Activated CD8-positive, alpha-beta memory T cell treated with anti-CD3 and anti-CD28 coated beads, Interleukin-2, amount 10 ng/mL, durations not matched to agents 7 days and 5 days (primary cell): ENCODE measurements around the gene SKP2. TPM values are rescaled to one million over a fixed set of nuclear protein-coding genes. Genes with fewer than 3 reads are reported as not detected.
"Not testable (repeated sequence)": the region's sequence is repeated elsewhere in the genome, so short reads cannot be mapped to it uniquely, and the experiment has no call there.

ENCODE experiments used
- ATAC-seq: fragments of 150-1000 bp; cut with Tn5 transposase; one replicate; pipeline ENCODE4 v1.10.0; 2021; ENCODE audit warnings: moderate library complexity
- CTCF ChIA-PET: fragments of 350-600 bp; sonication (Branson Sonifier 250); formaldehyde crosslinking; loops from one replicate; lab custom pipeline; 2021; ENCODE audit warnings: antibody characterized with exemption; lab: Charles Lee
- DNase-seq: peaks from one replicate; pipeline ENCODE4 v3.0.0-alpha.2; 2020
- H3K27ac Mint-ChIP-seq: one replicate; pipeline ENCODE4 v1.8.0; 2021; ENCODE audit warnings: mild to moderate bottlenecking, mixed read lengths
- H3K27me3 Mint-ChIP-seq: one replicate; pipeline ENCODE4 v1.8.0; 2021; ENCODE audit warnings: mixed read lengths
- H3K36me3 Mint-ChIP-seq: one replicate; pipeline ENCODE4 v1.8.0; 2021; ENCODE audit warnings: mild to moderate bottlenecking, mixed read lengths
- H3K4me1 Mint-ChIP-seq: one replicate; pipeline ENCODE4 v1.8.0; 2021; ENCODE audit warnings: mixed read lengths
- H3K4me3 Mint-ChIP-seq: one replicate; pipeline ENCODE4 v1.8.0; 2021; ENCODE audit warnings: mild to moderate bottlenecking, moderate library complexity, mixed read lengths
- H3K9me3 Mint-ChIP-seq: one replicate; pipeline ENCODE4 v1.8.0; 2022; ENCODE audit warnings: low read depth, mixed read lengths
- total RNA-seq, 2 experiments: library from RNA; stranded (reverse); gene quantifications; one replicate each; pipeline ENCODE4 v1.2.3, GENCODE V29; 2021

SKP2 gene
- total RNA-seq, 2 experiments from 2014 or later: 43.5 to 52.3 TPM

- Mint-ChIP-seq H3K27ac (no peak overlapping the region), H3K36me3 (peaks cover 67% of the 10 kb centered on the region), H3K4me3 (no peak overlapping the region), H3K27me3 (no peaks in the 10 kb centered on the region), H3K4me1 (peaks cover 14% of the 10 kb centered on the region), H3K9me3 (no peaks in the 10 kb centered on the region)
- DNase-seq: no peak
- CTCF ChIA-PET: no interaction called here
- ATAC-seq: no peak
These were observed 16.8 kb downstream of the SKP2 start for GRCh38 chr5:36168737-36169136.

DNA sequence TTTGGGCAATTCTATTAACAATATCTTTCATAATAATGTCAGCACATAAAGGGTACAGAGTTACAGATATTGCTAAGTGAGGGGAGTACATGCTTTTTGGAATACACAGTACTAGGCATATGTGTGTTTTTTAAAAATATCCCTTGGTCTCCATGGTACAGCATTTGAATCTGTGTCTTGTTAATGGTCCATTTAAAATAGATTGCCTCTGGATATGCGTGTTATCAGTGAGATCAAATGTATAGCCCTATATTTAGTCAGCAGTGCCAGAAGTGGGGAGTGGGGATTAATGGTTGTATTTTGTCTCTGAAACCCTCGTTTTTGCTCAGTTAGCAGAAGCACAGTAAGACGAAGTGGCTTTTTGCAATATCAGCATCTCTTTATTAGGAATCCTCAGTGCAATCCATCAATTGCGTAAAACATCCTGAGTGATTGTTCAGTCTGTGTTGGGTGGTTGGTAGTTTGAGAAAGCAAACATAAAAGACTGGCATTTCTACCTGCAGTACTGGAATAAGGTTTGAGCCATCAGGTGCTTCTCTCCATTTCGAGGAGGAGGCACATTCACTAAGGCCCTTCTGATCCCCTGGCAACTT, 19.0 kb downstream of the SKP2 start:
- no peak for ATAC-seq
- Mint-ChIP-seq H3K36me3 (peaks cover 77% of the 10 kb centered on the region), H3K4me3 (no peak overlapping the region), H3K9me3 (no peaks in the 10 kb centered on the region), H3K4me1 (peaks cover 17% of the 10 kb centered on the region), H3K27me3 (no peaks in the 10 kb centered on the region), H3K27ac (no peak overlapping the region)
- CTCF ChIA-PET: no interaction called here
- no peak for DNase-seq

- ATAC-seq (no peak), DNase-seq (no peak)
- H3K27ac Mint-ChIP-seq: no peak overlapping the region
- H3K4me3 Mint-ChIP-seq: no peak overlapping the region
- H3K36me3 Mint-ChIP-seq: peaks cover 72% of the 10 kb centered on the region
- CTCF ChIA-PET: no interaction called here
- H3K27me3 Mint-ChIP-seq: no peaks in the 10 kb centered on the region
- no peaks in the 10 kb centered on the region for H3K9me3 Mint-ChIP-seq
- H3K4me1 Mint-ChIP-seq: peaks cover 23% of the 10 kb centered on the region
These were observed 20.7 kb downstream of the SKP2 start for GRCh38 chr5:36172599-36172998.

DNA sequence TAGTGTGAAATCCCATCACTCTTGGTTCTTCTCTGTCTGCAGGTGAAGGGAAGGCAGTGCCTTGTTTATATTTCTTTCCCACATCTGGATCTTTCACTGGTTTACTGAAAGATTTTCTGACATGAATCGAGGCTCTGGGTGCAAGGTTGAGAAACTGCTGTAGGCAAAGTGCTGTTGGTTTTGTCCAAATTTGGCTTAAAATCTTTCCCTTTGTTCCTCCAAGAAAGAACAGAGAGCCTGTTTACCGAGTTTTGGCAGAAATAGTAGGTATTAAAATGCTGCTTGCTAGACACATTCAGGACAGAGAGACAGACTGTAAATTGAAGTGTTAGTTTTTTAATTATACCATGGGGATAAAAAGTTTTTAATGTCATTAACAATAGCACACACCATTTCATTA, 21.5 kb downstream of the SKP2 start:
- CTCF ChIA-PET: interaction anchor here (0.7 kb wide), 1 partner anchor 94 kb away, joined by 3 read pairs; no protein-coding TSS in a partner anchor

GRCh38 chr5:36174119-36174518, 22.2 kb downstream of the SKP2 start:
- no peaks in the 10 kb centered on the region for H3K27me3 Mint-ChIP-seq
- no peaks in the 10 kb centered on the region for H3K9me3 Mint-ChIP-seq
- CTCF ChIA-PET: interaction anchor here (0.7 kb wide), 1 partner anchor 95 kb away, joined by 3 read pairs; no protein-coding TSS in a partner anchor
- DNase-seq (no peak), ATAC-seq (no peak)
- no peak overlapping the region for H3K27ac Mint-ChIP-seq
- peaks cover 12% of the 10 kb centered on the region for H3K4me1 Mint-ChIP-seq
- no peak overlapping the region for H3K4me3 Mint-ChIP-seq
- peaks cover 69% of the 10 kb centered on the region for H3K36me3 Mint-ChIP-seq

More for the DNA sequence above, 21.5 kb downstream of the SKP2 start:
- no peaks in the 10 kb centered on the region for H3K27me3 Mint-ChIP-seq
- H3K4me1 Mint-ChIP-seq: peaks cover 16% of the 10 kb centered on the region
- ATAC-seq (no peak), DNase-seq (no peak)
- no peak overlapping the region for H3K4me3 Mint-ChIP-seq
- H3K9me3 Mint-ChIP-seq: no peaks in the 10 kb centered on the region
- H3K36me3 Mint-ChIP-seq: peaks cover 70% of the 10 kb centered on the region
- no peak overlapping the region for H3K27ac Mint-ChIP-seq

- peaks cover 12% of the 10 kb centered on the region for H3K4me1 Mint-ChIP-seq
- H3K27ac Mint-ChIP-seq: peak overlapping the region; percentile 4
- no peaks in the 10 kb centered on the region for H3K9me3 Mint-ChIP-seq
- DNase-seq (no peak), ATAC-seq (no peak)
- peaks cover 69% of the 10 kb centered on the region for H3K36me3 Mint-ChIP-seq
- no peaks in the 10 kb centered on the region for H3K27me3 Mint-ChIP-seq
- no peak overlapping the region for H3K4me3 Mint-ChIP-seq
- CTCF ChIA-PET: no interaction called here
These were observed 23.1 kb downstream of the SKP2 start for GRCh38 chr5:36175043-36175442.

DNA sequence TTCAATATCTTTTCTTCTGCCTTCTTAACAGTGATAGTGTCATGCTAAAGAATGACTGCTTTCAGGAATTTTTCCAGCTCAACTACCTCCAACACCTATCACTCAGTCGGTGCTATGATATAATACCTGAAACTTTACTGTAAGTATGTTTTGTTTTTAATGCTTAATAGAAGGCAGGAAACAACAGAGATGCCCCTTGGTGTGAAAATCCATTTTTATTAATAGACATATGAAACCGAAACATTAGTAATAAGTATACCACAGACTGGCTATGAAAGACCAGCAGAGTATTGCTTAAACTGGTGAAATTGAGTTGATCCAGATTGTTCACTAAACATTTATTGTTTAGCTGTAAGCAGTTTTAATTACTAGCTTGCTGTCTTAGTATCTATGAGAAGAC, 25.2 kb downstream of the SKP2 start:
- H3K9me3 Mint-ChIP-seq: no peaks in the 10 kb centered on the region
- no peak overlapping the region for H3K27ac Mint-ChIP-seq
- H3K27me3 Mint-ChIP-seq: no peaks in the 10 kb centered on the region
- DNase-seq (no peak), ATAC-seq (no peak)
- no peak overlapping the region for H3K4me3 Mint-ChIP-seq
- H3K4me1 Mint-ChIP-seq: peaks cover 12% of the 10 kb centered on the region
- CTCF ChIA-PET: interaction anchor here (1.1 to 1.7 kb wide), 3 partner anchors 26 to 98 kb away, joined by 3 to 7 read pairs (median 4); partner anchors contain the start of gene LMBRD2
- peaks cover 67% of the 10 kb centered on the region for H3K36me3 Mint-ChIP-seq

- no peak overlapping the region for H3K27ac Mint-ChIP-seq
- no peaks in the 10 kb centered on the region for H3K27me3 Mint-ChIP-seq
- H3K4me1 Mint-ChIP-seq: peaks cover 12% of the 10 kb centered on the region
- peaks cover 69% of the 10 kb centered on the region for H3K36me3 Mint-ChIP-seq
- DNase-seq (no peak), ATAC-seq (no peak)
- CTCF ChIA-PET: interaction anchor here (1.0 to 1.7 kb wide), 6 partner anchors 27 to 99 kb away, joined by 3 to 7 read pairs (median 4); partner anchors contain the start of genes LMBRD2 and NADK2
- H3K4me3 Mint-ChIP-seq: no peak overlapping the region
- H3K9me3 Mint-ChIP-seq: no peaks in the 10 kb centered on the region
These were observed 26.0 kb downstream of the SKP2 start for GRCh38 chr5:36177715-36178523.

- Mint-ChIP-seq H3K9me3 (no peaks in the 10 kb centered on the region), H3K27ac (no peak overlapping the region), H3K36me3 (peaks cover 68% of the 10 kb centered on the region), H3K27me3 (no peaks in the 10 kb centered on the region), H3K4me1 (peaks cover 12% of the 10 kb centered on the region), H3K4me3 (no peak overlapping the region)
- no peak for ATAC-seq
- CTCF ChIA-PET: interaction anchor here (1.0 to 1.7 kb wide), 5 partner anchors 27 to 99 kb away, joined by 3 to 7 read pairs (median 4); partner anchors contain the start of genes LMBRD2 and NADK2
- DNase-seq: no peak
These were observed 26.6 kb downstream of the SKP2 start for GRCh38 chr5:36178524-36178890.

- Mint-ChIP-seq H3K27ac (peak overlapping the region; percentile 0), H3K36me3 (peaks cover 63% of the 10 kb centered on the region), H3K4me1 (peaks cover 6% of the 10 kb centered on the region), H3K9me3 (no peaks in the 10 kb centered on the region), H3K4me3 (no peak overlapping the region), H3K27me3 (no peaks in the 10 kb centered on the region)
- no peak for ATAC-seq
- CTCF ChIA-PET: no interaction called here
- no peak for DNase-seq
These were observed 28.0 kb downstream of the SKP2 start for GRCh38 chr5:36179950-36180349.

- peaks cover 6% of the 10 kb centered on the region for H3K4me1 Mint-ChIP-seq
- no peaks in the 10 kb centered on the region for H3K27me3 Mint-ChIP-seq
- DNase-seq: no peak
- no peaks in the 10 kb centered on the region for H3K9me3 Mint-ChIP-seq
- CTCF ChIA-PET: no interaction called here
- no peak overlapping the region for H3K4me3 Mint-ChIP-seq
- H3K27ac Mint-ChIP-seq: no peak overlapping the region
- no peak for ATAC-seq
- peaks cover 64% of the 10 kb centered on the region for H3K36me3 Mint-ChIP-seq
These were observed 28.8 kb downstream of the SKP2 start for GRCh38 chr5:36180556-36181350.

DNA sequence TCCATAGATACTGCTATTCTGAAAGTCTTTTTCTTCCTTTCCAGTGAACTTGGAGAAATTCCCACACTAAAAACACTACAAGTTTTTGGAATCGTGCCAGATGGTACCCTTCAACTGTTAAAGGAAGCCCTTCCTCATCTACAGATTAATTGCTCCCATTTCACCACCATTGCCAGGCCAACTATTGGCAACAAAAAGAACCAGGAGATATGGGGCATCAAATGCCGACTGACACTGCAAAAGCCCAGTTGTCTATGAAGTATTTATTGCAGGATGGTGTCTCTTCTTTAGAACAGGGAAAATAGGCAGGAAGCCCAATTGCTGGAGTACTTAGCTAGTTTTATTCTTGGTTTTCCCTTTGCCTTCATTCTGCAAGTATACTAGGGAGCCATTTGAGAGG, 29.9 kb downstream of the SKP2 start:
- Mint-ChIP-seq H3K27me3 (no peaks in the 10 kb centered on the region), H3K9me3 (no peaks in the 10 kb centered on the region), H3K27ac (no peak overlapping the region), H3K4me1 (peaks cover 5% of the 10 kb centered on the region), H3K4me3 (no peak overlapping the region), H3K36me3 (peaks cover 70% of the 10 kb centered on the region)
- DNase-seq: no peak
- ATAC-seq: no peak
- CTCF ChIA-PET: no interaction called here

DNA sequence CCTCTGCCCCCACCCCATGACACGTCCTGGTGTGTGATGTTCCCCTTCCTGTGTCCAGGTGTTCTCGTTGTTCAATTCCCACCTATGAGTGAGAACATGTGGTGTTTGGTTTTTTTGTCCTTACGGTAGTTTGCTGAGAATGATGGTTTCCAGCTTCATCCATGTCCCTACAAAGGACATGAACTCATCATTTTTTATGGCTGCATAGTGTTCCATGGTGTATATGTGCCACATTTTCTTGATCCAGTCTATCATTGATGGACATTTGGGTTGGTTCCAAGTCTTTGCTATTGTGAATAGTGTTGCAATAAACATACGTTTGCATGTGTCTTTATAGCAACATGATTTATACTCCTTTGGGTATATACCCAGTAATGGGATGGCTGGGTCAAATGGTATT, 32.5 kb downstream of the SKP2 start:
- H3K4me1 Mint-ChIP-seq, H3K27me3 Mint-ChIP-seq, DNase-seq, H3K27ac Mint-ChIP-seq, CTCF ChIA-PET, H3K9me3 Mint-ChIP-seq, ATAC-seq, H3K4me3 Mint-ChIP-seq: not testable (repeated sequence)
- peaks cover 77% of the 10 kb centered on the region for H3K36me3 Mint-ChIP-seq
